Hepatocyte (in vitro differentiated cells): ENCODE measurements around the gene FA2H. TPM values are rescaled to one million over a fixed set of nuclear protein-coding genes. Genes with fewer than 3 reads are reported as not detected.

Experiments
- DNase-seq: peaks from one replicate; pipeline ENCODE4 v3.0.0-alpha.2; 2016; ENCODE audit warnings: low spot score
- H2AFZ ChIP-seq: fragments of 200-600 bp; sonication (generic); 2 replicates; pipeline ENCODE4 v1.6.0; 2016; ENCODE audit warnings: antibody characterized with exemption, mild to moderate bottlenecking
- H3K27ac ChIP-seq: fragments of 200-600 bp; sonication (generic); 2 replicates; pipeline ENCODE4 v1.5.1; 2016; ENCODE audit warnings: mild to moderate bottlenecking
- H3K27me3 ChIP-seq: fragments of 200-600 bp; sonication (generic); 2 replicates; pipeline ENCODE4 v1.6.1; 2016
- H3K36me3 ChIP-seq: fragments of 200-600 bp; sonication (generic); replicated peaks from 2 replicates; pipeline ENCODE4 v1.5.1; 2016; ENCODE audit warnings: low read depth; ENCODE audit not compliant: insufficient read depth
- H3K4me1 ChIP-seq: fragments of 200-600 bp; sonication (generic); 2 replicates; pipeline ENCODE4 v1.5.1; 2016; ENCODE audit warnings: mild to moderate bottlenecking, moderate library complexity; ENCODE audit not compliant: insufficient read depth
- H3K4me2 ChIP-seq: fragments of 200-600 bp; sonication (generic); 2 replicates; pipeline ENCODE4 v1.6.0; 2016
- H3K4me3 ChIP-seq: fragments of 200-600 bp; sonication (generic); 2 replicates; pipeline ENCODE4 v1.5.1; 2016; ENCODE audit warnings: mild to moderate bottlenecking
- H3K79me2 ChIP-seq: fragments of 200-600 bp; sonication (generic); 2 replicates; pipeline ENCODE4 v1.6.0; 2017; ENCODE audit warnings: mild to moderate bottlenecking
- H3K9me2 ChIP-seq: fragments of 200-600 bp; sonication (generic); replicated peaks from 2 replicates; pipeline ENCODE4 v1.6.0; 2017; ENCODE audit warnings: mild to moderate bottlenecking; ENCODE audit not compliant: insufficient read depth
- H3K9me3 ChIP-seq: fragments of 200-600 bp; sonication (generic); 2 replicates; pipeline ENCODE4 v1.5.1; 2016; ENCODE audit warnings: low read depth, mild to moderate bottlenecking
- H4K20me1 ChIP-seq: fragments of 200-600 bp; sonication (generic); 2 replicates; pipeline ENCODE4 v1.6.0; 2016; ENCODE audit warnings: mild to moderate bottlenecking; ENCODE audit not compliant: insufficient read depth, poor library complexity, severe bottlenecking
- CTCF ChIP-seq: fragments of 200-600 bp; sonication (generic); IDR thresholded peaks from 2 replicates; pipeline ENCODE4 v1.5.1; 2016; ENCODE audit warnings: antibody characterized with exemption, mild to moderate bottlenecking; ENCODE audit not compliant: poor library complexity
- EZH2 ChIP-seq: fragments of 200-600 bp; sonication (generic); IDR thresholded peaks from 2 replicates; pipeline ENCODE4 v1.6.1; 2016; ENCODE audit warnings: antibody characterized with exemption, mild to moderate bottlenecking, borderline replicate concordance
- EZH2phosphoT487 ChIP-seq: fragments of 200-600 bp; sonication (generic); IDR thresholded peaks from one replicate; pipeline ENCODE4 v1.6.1; 2018; ENCODE audit warnings: antibody characterized with exemption, mild to moderate bottlenecking, low read depth, moderate library complexity; ENCODE audit not compliant: unreplicated experiment, severe bottlenecking
- WGBS: methylation state at CpG from one replicate; pipeline ENCODE4 v1.1.6; 2016; ENCODE audit warnings: low lambda C conversion rate; ENCODE audit errors: missing lambda C conversion rate; 5-methylcytosine and 5-hydroxymethylcytosine counted together
- polyA plus RNA-seq: library from polyadenylated mRNA; unstranded; fragments of >200 nt; fragmentation: Nextera tagmentation; extraction: Ambion mirVana; gene quantifications from 2 replicates; pipeline ENCODE4 v1.2.1, GENCODE V29; 2016
- total RNA-seq: library from RNA; depleted of rRNA; stranded (reverse); fragments of >200 nt; gene quantifications from 2 replicates; pipeline ENCODE4 v1.2.3, GENCODE V29; 2014

Gene FA2H
- total and polyA plus RNA-seq, 2 experiments from 2014 or later = 2.1 to 7.8 TPM

GRCh38 chr16:74735554-74735953 is 39.1 kb downstream of the FA2H start:
- Histone ChIP-seq H3K9me2 (no peaks in the 10 kb centered on the region), H3K79me2 (no peaks in the 10 kb centered on the region), H3K4me1 (peaks cover 14% of the 10 kb centered on the region), H3K27me3 (no peaks in the 10 kb centered on the region), H2AFZ (no peak overlapping the region), H3K4me2 (no peak overlapping the region), H3K9me3 (no peaks in the 10 kb centered on the region), H3K4me3 (no peak overlapping the region), H4K20me1 (no peaks in the 10 kb centered on the region), H3K27ac (no peak overlapping the region), H3K36me3 (no peaks in the 10 kb centered on the region)
- WGBS = 93% methylated on average over 3 of the region's 3 CpGs
- no peak for TF ChIP-seq EZH2phosphoT487
- TF ChIP-seq EZH2 = no peak
- TF ChIP-seq CTCF = no peak
- no peak for DNase-seq

- H3K9me2 ChIP-seq = no peaks in the 10 kb centered on the region
- WGBS = 75% methylated on average over 10 of the region's 10 CpGs
- no peaks in the 10 kb centered on the region for H3K36me3 ChIP-seq
- no peaks in the 10 kb centered on the region for H3K9me3 ChIP-seq
- no peak overlapping the region for H3K27ac ChIP-seq
- H3K79me2 ChIP-seq = no peaks in the 10 kb centered on the region
- H3K27me3 ChIP-seq = no peaks in the 10 kb centered on the region
- H2AFZ ChIP-seq = no peak overlapping the region
- no peaks in the 10 kb centered on the region for H4K20me1 ChIP-seq
- DNase-seq = no peak
- H3K4me1 ChIP-seq = peaks cover 18% of the 10 kb centered on the region
- H3K4me2 ChIP-seq = no peak overlapping the region
- TF ChIP-seq EZH2phosphoT487 (no peak), CTCF (no peak), EZH2 (no peak)
- no peak overlapping the region for H3K4me3 ChIP-seq
These were observed 39.5 kb downstream of the FA2H start for GRCh38 chr16:74735162-74735452.

GRCh38 chr16:74734361-74735161 is 40.1 kb downstream of the FA2H start:
- Histone ChIP-seq H3K27me3 (no peaks in the 10 kb centered on the region), H3K4me3 (no peak overlapping the region), H3K4me1 (peaks cover 24% of the 10 kb centered on the region), H3K4me2 (no peak overlapping the region), H3K79me2 (no peaks in the 10 kb centered on the region), H3K36me3 (no peaks in the 10 kb centered on the region), H3K9me3 (no peaks in the 10 kb centered on the region), H3K9me2 (no peaks in the 10 kb centered on the region), H3K27ac (no peak overlapping the region), H2AFZ (no peak overlapping the region), H4K20me1 (no peaks in the 10 kb centered on the region)
- TF ChIP-seq EZH2 (no peak), EZH2phosphoT487 (no peak), CTCF (no peak)
- no peak for DNase-seq
- 61% methylated on average over 19 of the region's 21 CpGs for WGBS
